Measurements from ENCODE around the gene WTAP. TPM values are rescaled to one million over a fixed set of nuclear protein-coding genes. Genes with fewer than 3 reads are reported as not detected.

WTAP gene
- total and polyA plus RNA-seq, 4 donors, result 21.0 to 43.8 (median 36.5) TPM

- Histone ChIP-seq H3K36me3 (ENCODE audit: control insufficient read depth in 4 of 4, insufficient read depth in 3 of 4, low read depth in 1 of 4, low read length in 3 of 4) (peaks cover 2 to 27% (median 22%) of the 10 kb centered on the region in 4 donors), H3K27ac (ENCODE audit: low read depth in 1 of 2, low read length in 2 of 2) (no peak overlapping the region), H3K4me3 (ENCODE audit: low read depth in 1 of 3, low read length in 3 of 3) (no peak overlapping the region), H3K9ac (ENCODE audit: low read depth in 1 of 2, low read length in 2 of 2) (no peak overlapping the region), H3K9me3 (ENCODE audit: control insufficient read depth in 4 of 4, low read length in 3 of 4) (no peaks in the 10 kb centered on the region), H3K4me1 (ENCODE audit: control insufficient read depth in 4 of 4, insufficient read depth in 4 of 4, low read length in 3 of 4) (peaks cover 2 to 26% (median 19%) of the 10 kb centered on the region in 4 donors), H3K27me3 (ENCODE audit: control insufficient read depth in 4 of 4, insufficient read depth in 4 of 4, low read length in 3 of 4) (no peaks in the 10 kb centered on the region)
- WGBS, result 98% methylated on average over 5 of the region's 5 CpGs
- no peak for TF ChIP-seq HNF4A (conservative IDR thresholded peaks at IDR 0.05)
- TF ChIP-seq GABPA (IDR thresholded peaks at IDR 0.05 in 1 of 2, conservative IDR thresholded peaks at IDR 0.05 in 1 of 2), result no peak
- no peak for DNase-seq (ENCODE audit: low spot score)
Observed at GRCh38 chr6:159677506-159678165, 49.7 kb upstream of the WTAP start.

GRCh38 chr6:159678574-159678973 is 48.7 kb upstream of the WTAP start:
- peaks cover 4 to 35% (median 29%) of the 10 kb centered on the region in 4 donors for H3K36me3 ChIP-seq (ENCODE audit: control insufficient read depth in 4 of 4, insufficient read depth in 3 of 4, low read depth in 1 of 4, low read length in 3 of 4)
- H3K9ac ChIP-seq (ENCODE audit: low read depth in 1 of 2, low read length in 2 of 2), result no peak overlapping the region
- no peak overlapping the region for H3K27ac ChIP-seq (ENCODE audit: low read depth in 1 of 2, low read length in 2 of 2)
- TF ChIP-seq RAD21 (IDR thresholded peaks at IDR 0.05), result no peak
- TF ChIP-seq ZBTB33 (IDR thresholded peaks at IDR 0.05), result no peak
- no peak for TF ChIP-seq ATF3 (IDR thresholded peaks at IDR 0.05)
- TF ChIP-seq FOXA1 (IDR thresholded peaks at IDR 0.05), result no peak
- TF ChIP-seq MAX (IDR thresholded peaks at IDR 0.05), result no peak
- TF ChIP-seq YY1 (IDR thresholded peaks at IDR 0.05), result no peak
- TF ChIP-seq REST (IDR thresholded peaks at IDR 0.05), result no peak
- no peak for TF ChIP-seq HNF4G (IDR thresholded peaks at IDR 0.05)
- no peak for TF ChIP-seq NR2F2 (IDR thresholded peaks at IDR 0.05)
- no peak for TF ChIP-seq TAF1 (conservative IDR thresholded peaks at IDR 0.05)
- no peak for DNase-seq (ENCODE audit: low spot score)
- H3K4me1 ChIP-seq (ENCODE audit: control insufficient read depth in 4 of 4, insufficient read depth in 4 of 4, low read length in 3 of 4), result peaks cover 2 to 28% (median 19%) of the 10 kb centered on the region in 4 donors
- 96% methylated on average over 3 of the region's 3 CpGs for WGBS
- no peaks in the 10 kb centered on the region for H3K27me3 ChIP-seq (ENCODE audit: control insufficient read depth in 4 of 4, insufficient read depth in 4 of 4, low read length in 3 of 4)
- no peak overlapping the region for H3K4me3 ChIP-seq (ENCODE audit: low read depth in 1 of 3, low read length in 3 of 3)
- H3K9me3 ChIP-seq (ENCODE audit: control insufficient read depth in 4 of 4, low read length in 3 of 4), result no peaks in the 10 kb centered on the region

Data from liver (tissue), 9 donors.